Ectodermal cell (in vitro differentiated cells): Measurements from ENCODE around the gene MOCOS.

ENCODE experiments used
- H3K27ac ChIP-seq: 2 replicates; pipeline ENCODE4 v1.7.0; 2013; ENCODE audit warnings: mild to moderate bottlenecking, low read depth, low read length; ENCODE audit not compliant: insufficient read depth, poor library complexity, severe bottlenecking
- H3K27me3 ChIP-seq: 2 replicates; pipeline ENCODE4 v1.7.0; 2013; ENCODE audit warnings: mild to moderate bottlenecking, low read length; ENCODE audit not compliant: insufficient read depth, control insufficient read depth, poor library complexity, severe bottlenecking
- H3K36me3 ChIP-seq: one replicate; pipeline ENCODE4 v1.7.0; 2013; ENCODE audit warnings: low read length; ENCODE audit not compliant: control insufficient read depth, insufficient read depth
- H3K4me1 ChIP-seq: one replicate; pipeline ENCODE4 v1.7.0; 2013; ENCODE audit warnings: low read length; ENCODE audit not compliant: control insufficient read depth, insufficient read depth
- H3K4me3 ChIP-seq: 2 replicates; pipeline ENCODE4 v1.7.0; 2013; ENCODE audit warnings: low read depth, low read length, control low read depth; ENCODE audit not compliant: insufficient read depth
- H3K9me3 ChIP-seq: 2 replicates; pipeline ENCODE4 v1.7.0; 2013; ENCODE audit warnings: mild to moderate bottlenecking, low read length, moderate library complexity; ENCODE audit not compliant: control insufficient read depth
- WGBS, 2 experiments: methylation state at CpG; one replicate each; pipeline ENCODE4 v1.1.7; 2013; ENCODE audit warnings: missing lambda C conversion rate in 2 of 2; 5-methylcytosine and 5-hydroxymethylcytosine counted together

The MOCOS gene

GRCh38 chr18:36284671-36285295 is 97.5 kb downstream of the MOCOS start:
- Histone ChIP-seq H3K36me3 (no peaks in the 10 kb centered on the region), H3K4me3 (no peak overlapping the region), H3K4me1 (no peaks in the 10 kb centered on the region), H3K27ac (no peak overlapping the region), H3K27me3 (no peaks in the 10 kb centered on the region), H3K9me3 (no peaks in the 10 kb centered on the region)
- 18 to 45% methylated on average over 3 to 6 of the region's 6 CpGs for WGBS, 2 experiments

GRCh38 chr18:36287653-36288052 is 100.4 kb downstream of the MOCOS start:
- Histone ChIP-seq H3K4me3 (no peak overlapping the region), H3K4me1 (no peaks in the 10 kb centered on the region), H3K27ac (no peak overlapping the region), H3K27me3 (no peaks in the 10 kb centered on the region), H3K36me3 (no peaks in the 10 kb centered on the region), H3K9me3 (no peaks in the 10 kb centered on the region)
- 93 to 95% methylated on average over 2 of the region's 2 CpGs for WGBS, 2 experiments

GRCh38 chr18:36288689-36289088 is 101.4 kb downstream of the MOCOS start:
- Histone ChIP-seq H3K4me1 (no peaks in the 10 kb centered on the region), H3K4me3 (no peak overlapping the region), H3K27ac (no peak overlapping the region), H3K27me3 (no peaks in the 10 kb centered on the region), H3K9me3 (no peaks in the 10 kb centered on the region), H3K36me3 (no peaks in the 10 kb centered on the region)

GRCh38 chr18:36294031-36294430 is 106.7 kb downstream of the MOCOS start:
- Histone ChIP-seq H3K36me3 (no peaks in the 10 kb centered on the region), H3K27ac (no peak overlapping the region), H3K4me3 (no peak overlapping the region), H3K9me3 (no peaks in the 10 kb centered on the region), H3K4me1 (no peaks in the 10 kb centered on the region), H3K27me3 (peaks cover 27% of the 10 kb centered on the region)
- WGBS, 2 experiments, result 96 to 100% methylated on average over 1 of the region's 1 CpG

GRCh38 chr18:36295214-36295613 is 107.9 kb downstream of the MOCOS start:
- Histone ChIP-seq H3K36me3 (no peaks in the 10 kb centered on the region), H3K9me3 (no peaks in the 10 kb centered on the region), H3K27me3 (peaks cover 27% of the 10 kb centered on the region), H3K4me1 (peaks cover 3% of the 10 kb centered on the region), H3K27ac (no peak overlapping the region), H3K4me3 (no peak overlapping the region)
- WGBS, 2 experiments, result 96 to 100% methylated on average over 1 of the region's 1 CpG

- Histone ChIP-seq H3K27me3 (peaks cover 27% of the 10 kb centered on the region), H3K4me3 (no peak overlapping the region), H3K9me3 (no peaks in the 10 kb centered on the region), H3K36me3 (no peaks in the 10 kb centered on the region), H3K27ac (no peak overlapping the region), H3K4me1 (peaks cover 3% of the 10 kb centered on the region)
- 35 to 38% methylated on average over 21 of the region's 21 CpGs for WGBS, 2 experiments
These were observed 108.6 kb downstream of the MOCOS start for GRCh38 chr18:36295880-36296301.

DNA sequence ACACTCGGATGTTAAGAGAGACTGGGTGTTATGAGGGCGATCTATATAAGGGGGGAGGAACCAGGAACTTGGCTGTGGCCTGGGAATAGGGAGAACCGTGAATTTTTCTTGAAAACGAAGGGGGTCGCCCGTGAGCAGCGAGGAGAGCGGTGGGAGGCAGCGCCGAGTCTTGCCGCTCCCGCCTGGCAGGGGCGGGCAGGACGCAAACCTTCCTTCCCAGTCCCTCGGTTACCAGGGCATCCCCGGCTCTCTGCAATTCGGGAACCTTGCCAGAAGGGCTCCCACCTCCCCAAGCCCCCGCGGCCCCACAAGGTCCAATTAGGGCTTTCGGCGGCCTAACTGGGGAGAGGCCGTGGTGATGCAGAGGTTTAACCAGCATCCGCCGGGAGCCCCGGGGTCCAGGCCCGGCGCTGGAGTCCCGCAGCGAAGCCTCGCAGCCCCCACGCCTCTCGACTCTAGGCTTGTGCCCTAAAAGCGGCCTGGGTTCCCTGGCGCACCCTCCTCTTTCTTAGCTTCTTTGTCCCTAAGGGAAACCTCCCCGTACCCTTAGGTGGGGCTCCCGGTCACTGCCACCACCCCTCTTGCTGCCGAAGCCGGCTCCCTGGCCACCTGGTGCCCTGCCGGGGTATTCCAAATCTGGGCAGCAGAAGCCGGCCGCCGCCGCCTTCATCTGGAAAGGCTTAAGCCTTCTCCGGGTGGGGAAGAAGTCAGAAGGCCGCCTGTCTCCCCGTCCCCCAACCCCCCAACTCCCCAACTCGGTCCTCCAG is 109.5 kb downstream of the MOCOS start:
- Histone ChIP-seq H3K4me1 (peaks cover 3% of the 10 kb centered on the region), H3K27me3 (peaks cover 27% of the 10 kb centered on the region), H3K36me3 (peaks cover 2% of the 10 kb centered on the region), H3K27ac (peak overlapping the region; percentile 94), H3K4me3 (peak overlapping the region; percentile 95), H3K9me3 (no peaks in the 10 kb centered on the region)
- 0 to 1% methylated on average over 47 of the region's 47 CpGs for WGBS, 2 experiments

GRCh38 chr18:36297417-36298125 is 110.3 kb downstream of the MOCOS start, which contains the start of gene FHOD3:
Gene FHOD3 (plus strand): TSS chr18:36297713. CDS start chr18:36297836, 123 bp downstream.
- Histone ChIP-seq H3K9me3 (no peaks in the 10 kb centered on the region), H3K27ac (peak within 1 kb of the TSS; percentile 94), H3K4me3 (peak within 1 kb of the TSS; percentile 95), H3K36me3 (peaks cover 2% of the 10 kb centered on the region), H3K4me1 (peaks cover 4% of the 10 kb centered on the region), H3K27me3 (peaks cover 27% of the 10 kb centered on the region)
- WGBS, 2 experiments, result 0% methylated on average over 91 of the region's 91 CpGs

GRCh38 chr18:36298126-36298741 is 110.9 kb downstream of the MOCOS start:
- Histone ChIP-seq H3K27ac (peak overlapping the region; percentile 68), H3K36me3 (peaks cover 2% of the 10 kb centered on the region), H3K4me1 (peaks cover 11% of the 10 kb centered on the region), H3K4me3 (peak overlapping the region; percentile 95), H3K9me3 (no peaks in the 10 kb centered on the region), H3K27me3 (peaks cover 27% of the 10 kb centered on the region)
- 0 to 1% methylated on average over 67 of the region's 67 CpGs for WGBS, 2 experiments

GRCh38 chr18:36299015-36299414 is 111.7 kb downstream of the MOCOS start:
- no peak overlapping the region for H3K27ac ChIP-seq
- H3K27me3 ChIP-seq, result peaks cover 24% of the 10 kb centered on the region
- peak overlapping the region; percentile 95 for H3K4me3 ChIP-seq
- WGBS, 2 experiments, result 80 to 83% methylated on average over 6 of the region's 6 CpGs
- H3K9me3 ChIP-seq, result no peaks in the 10 kb centered on the region
- peaks cover 2% of the 10 kb centered on the region for H3K36me3 ChIP-seq
- H3K4me1 ChIP-seq, result peaks cover 17% of the 10 kb centered on the region
